Uterine smooth muscle cell (primary cell): Measurements from ENCODE around the gene ARL4D. TPM values are rescaled to one million over a fixed set of nuclear protein-coding genes. Genes with fewer than 3 reads are reported as not detected.

ENCODE experiments used
- total RNA-seq: library from RNA; depleted of rRNA; stranded (reverse); fragments of >200 nt; gene quantifications from 2 replicates; pipeline ENCODE4 v1.2.3, GENCODE V29; 2014

The ARL4D gene
- total RNA-seq = 10.6 and 26.1 TPM in 2 replicates

GRCh38 chr17:43398724-43399595 lies at the start of gene ARL4D:
Gene ARL4D (plus strand): TSS chr17:43398993. CDS start chr17:43399733, 740 bp downstream.

Other genes with a start within 250 kb of the ARL4D start
- 96.4 and 131 TPM in 2 replicates for gene NBR1, start 227.8 kb upstream of the ARL4D start, total RNA-seq
- gene TMEM106A, start 187.1 kb upstream of the ARL4D start, total RNA-seq = 2.9 and 3.5 TPM in 2 replicates
- gene CCDC200, start 170.4 kb upstream of the ARL4D start, total RNA-seq = not detected in 2 replicates
- not detected in 2 replicates for gene RNU2-1, start 165.0 kb upstream of the ARL4D start, total RNA-seq
- gene DHX8, start 85.0 kb downstream of the ARL4D start, total RNA-seq = 33.1 and 44.9 TPM in 2 replicates
- 2.9 and 4.4 TPM in 2 replicates for gene ETV4, start 147.3 kb downstream of the ARL4D start, total RNA-seq